GM21526 (cell line): ENCODE data around the gene NXPE2.
"Not testable (repeated sequence)": the region's sequence is repeated elsewhere in the genome, so short reads cannot be mapped to it uniquely, and the experiment has no call there.

Experiments
- ATAC-seq: cut with Tn5 transposase; IDR thresholded peaks from one replicate; pipeline ENCODE4 v1.9.1; 2021; ENCODE audit warnings: moderate library complexity; ENCODE audit not compliant: unreplicated experiment, low FRiP score

NXPE2 gene

DNA sequence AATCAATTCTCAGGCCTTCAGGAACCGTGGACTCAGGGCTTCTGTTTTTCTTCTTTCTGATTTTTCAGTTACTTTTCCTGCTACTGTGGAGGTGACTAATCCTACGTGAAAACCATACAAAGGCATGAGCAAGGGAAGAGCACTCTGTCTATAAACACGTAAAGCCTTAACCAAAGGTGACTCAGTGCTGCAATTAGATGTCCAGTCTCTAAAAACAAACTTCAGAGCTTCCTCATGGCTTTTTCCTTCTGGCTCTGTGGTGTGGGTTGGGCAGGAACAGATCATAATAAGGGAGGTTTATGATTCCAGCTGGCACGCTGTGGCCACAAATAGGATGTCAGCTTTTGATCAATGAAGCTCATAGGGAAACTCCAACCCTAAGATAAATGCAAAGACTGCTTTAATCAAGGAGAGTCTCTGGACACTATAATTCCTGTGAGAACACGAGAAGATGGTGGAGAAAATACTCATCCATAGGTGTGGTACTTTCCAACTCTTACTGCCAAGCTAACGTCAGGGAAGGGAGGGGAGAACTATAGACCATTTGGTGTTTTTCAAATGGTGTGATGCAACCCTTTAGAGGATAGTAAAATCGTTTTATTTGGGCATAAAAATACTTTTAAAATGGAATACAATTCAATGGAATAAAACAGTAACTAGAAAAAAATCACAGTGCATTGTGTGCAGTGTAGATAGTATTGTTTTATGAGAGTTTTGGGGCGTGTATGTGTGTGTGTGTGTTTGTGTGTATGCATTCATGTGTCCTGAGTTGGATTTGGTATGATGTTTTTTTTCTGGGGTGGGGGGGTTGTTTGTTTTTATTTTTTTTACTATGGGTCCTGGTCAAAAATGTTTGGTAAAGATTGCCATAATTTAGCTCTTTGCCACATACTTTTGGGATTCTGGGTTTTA, at the start of gene NXPE2:
NXPE2 (plus strand) TSS at position 403 of the 912 bp plus-strand sequence; CDS start at position 452, 49 bp downstream.
- no peak for ATAC-seq

- ATAC-seq, result not testable (repeated sequence)
Measured at GRCh38 chr11:114631445-114631965, 46.8 kb upstream of the NXPE2 start.

DNA sequence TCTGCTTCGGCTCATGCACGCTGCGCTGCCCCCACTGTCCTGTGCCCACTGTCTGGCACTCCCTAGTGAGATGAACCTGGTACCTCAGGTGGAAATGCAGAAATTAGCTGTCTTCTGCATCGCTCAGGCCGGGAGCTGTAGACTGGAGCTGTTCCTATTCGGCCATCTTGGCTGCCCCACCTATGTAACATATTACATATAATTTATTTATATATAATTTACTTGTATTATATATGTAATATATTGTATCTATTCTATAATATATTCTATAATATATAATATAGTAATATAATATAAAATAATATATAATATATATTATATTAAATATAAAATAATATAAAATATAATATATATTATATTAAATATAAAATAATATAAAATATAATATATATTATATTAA, 38.9 kb upstream of the NXPE2 start:
- not testable (repeated sequence) for ATAC-seq

DNA sequence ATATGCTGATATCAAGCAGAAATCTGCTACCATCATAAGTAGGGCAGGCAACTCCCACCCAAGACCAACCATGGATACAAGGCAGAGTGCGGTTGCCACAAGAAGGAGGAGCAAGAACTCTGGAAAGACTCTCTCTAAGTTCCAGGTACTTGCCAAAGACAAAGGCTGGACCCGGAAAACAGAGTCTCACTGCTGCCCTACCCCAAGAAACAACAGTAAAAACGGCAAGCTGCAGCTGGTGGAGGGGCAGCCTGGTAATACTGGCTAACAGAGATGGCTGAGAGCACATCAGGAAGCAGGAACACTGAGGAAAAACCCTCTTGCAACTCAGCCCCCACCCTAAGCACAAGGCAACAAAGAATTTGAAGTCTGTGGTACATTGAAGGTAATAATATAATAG, 27.7 kb upstream of the NXPE2 start:
- ATAC-seq, result no peak

- ATAC-seq, result no peak
Measured at GRCh38 chr11:114651145-114651718, 27.1 kb upstream of the NXPE2 start.

- ATAC-seq, result no peak
Measured at GRCh38 chr11:114653148-114653547, 25.2 kb upstream of the NXPE2 start.

- ATAC-seq, result no peak
Measured at GRCh38 chr11:114664641-114665040, 13.7 kb upstream of the NXPE2 start.

DNA sequence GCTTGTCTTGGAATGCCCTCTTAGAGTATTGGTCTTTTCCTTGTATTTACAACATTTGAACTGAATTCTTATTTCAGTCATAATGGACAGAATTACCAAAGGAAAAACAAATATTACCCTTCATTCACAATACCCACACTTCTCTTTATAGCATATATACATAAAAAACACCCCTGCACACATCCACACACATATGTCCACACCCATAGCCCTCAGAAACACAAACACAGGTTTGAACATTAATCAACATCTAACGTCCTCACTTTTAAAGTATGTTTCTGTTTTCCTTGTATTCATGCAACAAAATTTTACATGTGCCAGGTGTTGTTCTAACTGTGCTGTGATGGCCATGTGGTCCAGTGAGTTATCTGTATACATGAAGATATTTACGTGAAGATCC, 11.6 kb upstream of the NXPE2 start:
- ATAC-seq, result no peak

DNA sequence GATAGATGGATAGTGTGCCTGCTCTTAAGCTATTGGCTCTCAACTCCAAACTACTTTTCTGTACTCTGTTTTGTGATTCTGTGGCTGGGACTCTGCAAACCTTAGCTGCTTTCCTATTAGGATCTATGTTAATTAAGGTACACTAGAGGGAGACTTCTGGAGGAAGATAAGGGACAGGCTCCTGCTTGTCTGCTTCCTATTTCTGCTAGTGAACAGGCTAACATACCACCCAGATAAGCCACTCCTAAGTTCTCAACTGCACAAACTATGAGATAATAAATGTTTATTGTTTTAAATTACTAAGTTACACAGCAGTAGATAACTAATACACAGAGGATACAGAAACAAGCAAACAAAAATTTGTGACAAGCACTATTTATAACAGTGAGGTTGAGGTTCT, 10.2 kb upstream of the NXPE2 start:
- no peak for ATAC-seq

GRCh38 chr11:114673661-114674060, 4.7 kb upstream of the NXPE2 start:
- no peak for ATAC-seq

- no peak for ATAC-seq
Measured at GRCh38 chr11:114679505-114679904, 1.2 kb downstream of the NXPE2 start.

- no peak for ATAC-seq
Measured at GRCh38 chr11:114683007-114683406, 4.7 kb downstream of the NXPE2 start.

GRCh38 chr11:114684636-114685035, 6.3 kb downstream of the NXPE2 start:
- ATAC-seq, result no peak

- no peak for ATAC-seq
Measured at GRCh38 chr11:114685097-114685496, 6.8 kb downstream of the NXPE2 start.

- no peak for ATAC-seq
Measured at GRCh38 chr11:114705280-114706024, 27.1 kb downstream of the NXPE2 start.

DNA sequence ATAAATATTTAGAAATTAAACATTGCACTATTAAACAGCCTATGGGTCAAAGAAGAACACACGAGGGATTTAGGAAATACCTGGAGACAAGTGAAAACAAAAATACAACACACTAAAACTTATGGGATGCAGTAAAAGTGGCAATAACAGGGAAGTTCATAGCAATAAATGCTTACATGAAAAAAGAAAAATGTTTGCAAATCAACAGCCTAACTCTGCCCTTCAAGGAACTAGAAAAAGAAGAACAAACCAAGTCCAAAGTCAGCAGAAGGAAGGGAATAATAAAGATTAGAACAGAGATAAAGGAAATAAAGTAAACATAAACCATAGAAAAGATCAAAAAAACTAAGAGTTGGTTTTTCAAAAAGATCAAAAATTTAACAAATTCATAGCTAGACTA, 31.6 kb downstream of the NXPE2 start:
- no peak for ATAC-seq

GRCh38 chr11:114713756-114714155, 35.4 kb downstream of the NXPE2 start:
- no peak for ATAC-seq

DNA sequence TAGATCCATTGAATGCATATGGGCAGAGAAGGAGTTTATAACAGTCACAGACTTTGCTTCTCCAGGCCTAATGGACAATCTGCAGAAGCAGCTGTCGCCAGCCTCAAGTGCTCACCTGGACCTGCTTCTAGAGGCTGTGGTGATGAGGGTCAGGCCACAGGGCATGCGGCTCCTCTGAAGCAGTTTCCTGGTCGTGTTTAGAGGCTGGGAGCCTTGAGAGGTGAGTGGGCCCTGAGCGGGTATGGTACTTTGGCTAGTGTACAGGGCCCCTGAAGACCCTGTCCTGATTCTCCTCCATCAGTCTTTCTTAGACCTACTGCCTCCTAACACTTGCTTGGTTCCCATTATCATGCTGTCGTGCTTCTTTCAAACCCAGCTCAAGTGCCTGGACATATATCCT, 41.2 kb downstream of the NXPE2 start:
- no peak for ATAC-seq

DNA sequence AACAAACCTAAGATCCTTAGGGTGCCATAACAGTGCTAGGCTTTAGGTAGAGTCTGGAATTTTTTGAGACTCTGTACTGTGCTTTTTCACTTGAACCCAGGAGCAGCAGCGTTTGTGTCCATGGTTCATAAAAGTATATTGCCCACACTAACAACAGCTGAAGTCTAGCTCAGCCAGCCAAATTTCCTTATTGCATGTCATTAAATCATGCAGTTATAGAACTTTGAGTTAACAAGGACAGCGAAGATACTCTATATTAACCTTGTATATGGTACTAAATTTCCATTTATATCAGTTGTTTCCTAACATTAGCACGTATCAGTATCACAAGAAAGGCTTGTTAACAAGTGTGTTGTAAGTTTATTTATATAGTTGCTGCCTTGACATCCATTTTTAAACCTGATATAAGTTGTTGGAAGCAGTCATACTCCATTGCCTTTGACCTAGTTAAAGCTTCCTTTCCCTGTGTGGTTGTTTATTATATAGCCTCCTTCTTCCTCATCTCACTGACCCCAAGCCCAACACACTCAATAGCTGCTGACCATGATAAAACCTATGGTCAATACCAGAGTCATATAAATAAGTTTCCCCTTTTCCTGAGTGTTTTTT, 46.7 kb downstream of the NXPE2 start:
- no peak for ATAC-seq

GRCh38 chr11:114725623-114726022, 47.3 kb downstream of the NXPE2 start:
- ATAC-seq, result no peak

DNA sequence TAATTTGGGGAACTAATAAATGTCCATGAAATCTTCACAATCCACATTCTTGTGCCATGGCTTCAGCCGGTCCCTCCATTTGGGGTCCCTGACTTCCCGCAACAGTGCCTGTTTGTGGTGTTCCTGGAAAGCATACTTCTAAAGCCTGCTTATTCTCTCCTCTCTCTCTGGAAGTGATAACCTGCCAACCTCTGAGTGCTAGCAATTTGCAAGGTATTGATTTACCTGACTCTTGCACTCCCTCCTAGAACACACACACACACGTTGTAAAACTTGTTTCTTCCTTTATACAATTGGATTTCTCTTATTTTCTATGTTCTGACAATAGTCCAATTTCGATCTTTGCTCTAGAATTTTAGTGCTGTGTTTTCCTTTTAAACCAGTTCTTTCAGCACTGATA, 58.5 kb downstream of the NXPE2 start:
- no peak for ATAC-seq
